HCT116 (cell line): ENCODE measurements around the gene TTC33. TPM values are rescaled to one million over a fixed set of nuclear protein-coding genes. Genes with fewer than 3 reads are reported as not detected.

Experiments
- ATAC-seq: fragments of 200-7000 bp; cut with Tn5 transposase; 2 replicates; pipeline ENCODE4 v1.9.1; 2020; ENCODE audit warnings: mild to moderate bottlenecking, moderate library complexity
- BruUV-seq: library from RNA; stranded (reverse); fragments of 400-500 nt; replicated peaks from 2 replicates; lab custom pipeline; 2021; lab: Mats Ljungman, UMichigan
- CTCF ChIA-PET: fragments of 300-600 bp; sonication (Branson Sonifier 250); formaldehyde crosslinking; loops from one replicate; lab custom pipeline; 2021; ENCODE audit warnings: antibody characterized with exemption; lab: Charles Lee
- POLR2A ChIA-PET: fragments of 300-600, 350-600 bp; sonication (Branson Sonifier 250); formaldehyde crosslinking; loops from one replicate; lab custom pipeline; 2021; ENCODE audit warnings: antibody characterized with exemption; lab: Charles Lee
- RAD21 ChIA-PET, 2 experiments: fragments of 300-600 bp; sonication (Branson Sonifier 250); formaldehyde crosslinking; loops; one replicate each; lab custom pipeline; 2023; ENCODE audit warnings: low total read pairs in 2 of 2; ENCODE audit not compliant: uncharacterized antibody in 2 of 2, unreplicated experiment in 2 of 2, low non-redundant PET in 1 of 2; lab: Charles Lee
- DNase-seq: peaks from one replicate; pipeline ENCODE4 v3.0.0-alpha.2; 2010; ENCODE audit warnings: low read depth, low spot score
- H2AFZ ChIP-seq: fragments of 200-600 bp; shearing (Covaris generic), sonication (generic); 2 replicates; pipeline ENCODE4 v1.6.1; 2017; ENCODE audit warnings: low read depth, mixed run types, mixed read lengths, antibody characterized with exemption, low read length; ENCODE audit not compliant: poor library complexity, severe bottlenecking
- H3K27ac ChIP-seq: 2 replicates; pipeline ENCODE4 v1.5.1; 2012; ENCODE audit warnings: low read depth, low read length
- H3K27me3 ChIP-seq: fragments of 200-600 bp; sonication (generic); 2 replicates; pipeline ENCODE4 v1.6.1; 2016; ENCODE audit warnings: mixed run types, low read length, mixed read lengths; ENCODE audit not compliant: insufficient read depth
- H3K36me3 ChIP-seq, 2 experiments: fragments of 200-500 bp in 1 of 2; fragments of 200-600 bp in 1 of 2; sonication (Bioruptor generic) in 1 of 2; sonication (generic) in 1 of 2; 2 replicates each; pipeline versions ENCODE4 v1.5.1 to v1.6.1; 2014 to 2016; ENCODE audit warnings: low read length in 2 of 2, inconsistent platforms in 1 of 2, mixed read lengths in 1 of 2, mixed run types in 1 of 2; ENCODE audit not compliant: insufficient read depth in 2 of 2, control insufficient read depth in 1 of 2
- H3K4me1 ChIP-seq, 2 experiments: fragments of 200-600 bp in 1 of 2; sonication (generic) in 1 of 2; 2 replicates each; pipeline versions ENCODE4 v1.5.1 to v1.6.1; 2012 to 2017; ENCODE audit warnings: low read length in 2 of 2, inconsistent platforms in 1 of 2, mild to moderate bottlenecking in 1 of 2, mixed read lengths in 1 of 2, mixed run types in 1 of 2, moderate library complexity in 1 of 2; ENCODE audit not compliant: insufficient read depth in 2 of 2, control insufficient read depth in 1 of 2
- H3K4me2 ChIP-seq: fragments of 200-600 bp; sonication (generic); 2 replicates; pipeline ENCODE4 v1.6.1; 2017; ENCODE audit warnings: mixed run types, low read length, mixed read lengths
- H3K4me3 ChIP-seq, 2 experiments: fragments of 200-600 bp in 1 of 2; sonication (generic) in 1 of 2; replicated peaks in 1 of 2; 2 replicates each; pipeline ENCODE4 v1.5.1; 2011 to 2016; ENCODE audit warnings: low read length in 2 of 2, control low read depth in 1 of 2, low read depth in 1 of 2, mild to moderate bottlenecking in 1 of 2, mixed read lengths in 1 of 2, mixed run types in 1 of 2
- H3K79me2 ChIP-seq: fragments of 200-600 bp; sonication (generic); 2 replicates; pipeline ENCODE4 v1.6.1; 2017; ENCODE audit warnings: mild to moderate bottlenecking, mixed run types, low read length, moderate library complexity, mixed read lengths; ENCODE audit not compliant: insufficient read depth
- H3K9ac ChIP-seq: fragments of 200-600 bp; sonication (generic); 2 replicates; pipeline ENCODE4 v1.6.1; 2016; ENCODE audit warnings: low read length, mixed read lengths
- H3K9me2 ChIP-seq: fragments of 200-600 bp; sonication (generic), shearing (Covaris generic); 2 replicates; pipeline ENCODE4 v1.6.1; 2017; ENCODE audit warnings: mixed run types, mild to moderate bottlenecking, moderate library complexity; ENCODE audit not compliant: insufficient read depth
- H3K9me3 ChIP-seq, 2 experiments: fragments of 200-500 bp in 1 of 2; fragments of 200-600 bp in 1 of 2; sonication (Bioruptor generic) in 1 of 2; sonication (generic) in 1 of 2; 2 replicates each; pipeline ENCODE4 v1.6.1; 2014 to 2017; ENCODE audit warnings: low read length in 2 of 2, mixed read lengths in 2 of 2, inconsistent platforms in 1 of 2, low read depth in 1 of 2, mild to moderate bottlenecking in 1 of 2, mixed run types in 1 of 2, moderate library complexity in 1 of 2; ENCODE audit not compliant: control insufficient read depth in 1 of 2, insufficient read depth in 1 of 2
- H4K20me1 ChIP-seq: fragments of 200-600 bp; sonication (generic), shearing (Covaris generic); 2 replicates; pipeline ENCODE4 v1.6.1; 2017; ENCODE audit warnings: mixed run types, mild to moderate bottlenecking, moderate library complexity; ENCODE audit not compliant: insufficient read depth
- CBX3 ChIP-seq: IDR thresholded peaks from 2 replicates; pipeline ENCODE4 v1.6.1; 2012; ENCODE audit warnings: low read depth
- CEBPB ChIP-seq: IDR thresholded peaks from 2 replicates; pipeline ENCODE4 v1.6.1; 2012; ENCODE audit warnings: low read depth
- EGR1 ChIP-seq: IDR thresholded peaks from 2 replicates; pipeline ENCODE4 v1.6.1; 2012; ENCODE audit warnings: low read depth
- ELF1 ChIP-seq: IDR thresholded peaks from 2 replicates; pipeline ENCODE4 v1.6.1; 2012; ENCODE audit warnings: low read depth, borderline replicate concordance
- EZH2phosphoT487 ChIP-seq: fragments of 200-600 bp; IDR thresholded peaks from 2 replicates; pipeline ENCODE4 v1.6.1; 2018; ENCODE audit warnings: antibody characterized with exemption, borderline replicate concordance
- FOSL1 ChIP-seq: IDR thresholded peaks from 2 replicates; pipeline ENCODE4 v1.6.1; 2012; ENCODE audit warnings: low read depth
- MAX ChIP-seq: IDR thresholded peaks from 2 replicates; pipeline ENCODE4 v1.6.1; 2012
- POLR2AphosphoS5 ChIP-seq: IDR thresholded peaks from 2 replicates; pipeline ENCODE4 v1.6.1; 2011; ENCODE audit warnings: mild to moderate bottlenecking, low read depth, low read length, moderate library complexity
- RAD21 ChIP-seq: IDR thresholded peaks from 2 replicates; pipeline ENCODE4 v1.6.1; 2012; ENCODE audit warnings: low read depth, mild to moderate bottlenecking
- SIN3A ChIP-seq: IDR thresholded peaks from 2 replicates; pipeline ENCODE4 v1.6.1; 2012; ENCODE audit warnings: low read depth
- SP1 ChIP-seq: IDR thresholded peaks from 2 replicates; pipeline ENCODE4 v1.6.1; 2012; ENCODE audit warnings: low read depth
- SRF ChIP-seq: IDR thresholded peaks from 2 replicates; pipeline ENCODE4 v1.6.1; 2012; ENCODE audit warnings: low read depth
- TCF7L2 ChIP-seq: IDR thresholded peaks from 2 replicates; pipeline ENCODE4 v1.7.0; 2011; ENCODE audit warnings: borderline replicate concordance, inconsistent platforms; ENCODE audit not compliant: insufficient read depth, insufficient read length; ENCODE audit errors: extremely low read depth
- YY1 ChIP-seq: IDR thresholded peaks from 2 replicates; pipeline ENCODE4 v1.6.1; 2011; ENCODE audit warnings: low read length, low read depth, moderate library complexity, mild to moderate bottlenecking; ENCODE audit not compliant: insufficient replicate concordance; ENCODE audit errors: extremely low read depth
- ZFX ChIP-seq: fragments of 450-650 bp; IDR thresholded peaks from 2 replicates; pipeline ENCODE4 v1.6.1; 2017
- ZNF274 ChIP-seq: fragments of 200-500 bp; sonication (Bioruptor generic); IDR thresholded peaks from 2 replicates; pipeline ENCODE4 v1.6.1; 2014; ENCODE audit warnings: mild to moderate bottlenecking, low read depth, low read length, inconsistent platforms
- intact Hi-C: fragments of 100-400 bp; cut with micrococcal nuclease; formaldehyde crosslinking; loops from 2 replicates; pipeline ENCODE4 v1.10.0; 2022
- total RNA-seq: library from RNA; stranded (reverse); gene quantifications from one replicate; pipeline ENCODE4 v1.2.1, GENCODE V29; 2021; ENCODE audit not compliant: unreplicated experiment
- TF ChIP-seq, protein P1 (sequence below): IDR thresholded peaks from 2 replicates; pipeline ENCODE4 v1.6.1; 2012
- TF ChIP-seq, protein P2 (sequence below), 3 experiments: fragments of 200-600 bp in 1 of 3; sonication (generic) in 1 of 3; IDR thresholded peaks in 2 of 3; conservative IDR thresholded peaks in 1 of 3; 2 replicates each; pipeline ENCODE4 v1.5.1; 2012 to 2017; ENCODE audit warnings: low read depth in 2 of 3, low read length in 2 of 3, antibody characterized with exemption in 1 of 3, borderline replicate concordance in 1 of 3, control low read depth in 1 of 3, mild to moderate bottlenecking in 1 of 3, mixed read lengths in 1 of 3, mixed run types in 1 of 3, moderate library complexity in 1 of 3; ENCODE audit not compliant: insufficient read depth in 1 of 3

The TTC33 gene
- total RNA-seq, 1 experiment from 2014 or later, result 14.5 TPM

- Histone ChIP-seq H3K4me1 (no peaks in the 10 kb centered on the region), H2AFZ (no peak overlapping the region), H3K9me2 (no peaks in the 10 kb centered on the region), H3K9ac (no peak overlapping the region), H3K27ac (no peak overlapping the region), H3K9me3 (no peaks in the 10 kb centered on the region), H3K79me2 (no peaks in the 10 kb centered on the region), H3K36me3 (no peaks in the 10 kb centered on the region), H3K4me3 (no peak overlapping the region), H3K4me2 (no peak overlapping the region), H4K20me1 (no peaks in the 10 kb centered on the region), H3K27me3 (no peaks in the 10 kb centered on the region)
- no TSS peak for BruUV-seq
- DNase-seq, result no peak
- RAD21 ChIA-PET, result no interaction called here
- TF ChIP-seq TCF7L2 (no peak), FOSL1 (no peak), EZH2phosphoT487 (no peak), ZFX (no peak), YY1 (no peak), SRF (no peak), CEBPB (no peak), RAD21 (no peak), SIN3A (no peak), ZNF274 (no peak), MAX (no peak), SP1 (no peak), ELF1 (no peak), POLR2AphosphoS5 (no peak), EGR1 (no peak), CBX3 (no peak)
- TF ChIP-seq, protein P1, sequence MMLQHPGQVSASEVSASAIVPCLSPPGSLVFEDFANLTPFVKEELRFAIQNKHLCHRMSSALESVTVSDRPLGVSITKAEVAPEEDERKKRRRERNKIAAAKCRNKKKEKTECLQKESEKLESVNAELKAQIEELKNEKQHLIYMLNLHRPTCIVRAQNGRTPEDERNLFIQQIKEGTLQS, result no peak
- TF ChIP-seq, protein P2, sequence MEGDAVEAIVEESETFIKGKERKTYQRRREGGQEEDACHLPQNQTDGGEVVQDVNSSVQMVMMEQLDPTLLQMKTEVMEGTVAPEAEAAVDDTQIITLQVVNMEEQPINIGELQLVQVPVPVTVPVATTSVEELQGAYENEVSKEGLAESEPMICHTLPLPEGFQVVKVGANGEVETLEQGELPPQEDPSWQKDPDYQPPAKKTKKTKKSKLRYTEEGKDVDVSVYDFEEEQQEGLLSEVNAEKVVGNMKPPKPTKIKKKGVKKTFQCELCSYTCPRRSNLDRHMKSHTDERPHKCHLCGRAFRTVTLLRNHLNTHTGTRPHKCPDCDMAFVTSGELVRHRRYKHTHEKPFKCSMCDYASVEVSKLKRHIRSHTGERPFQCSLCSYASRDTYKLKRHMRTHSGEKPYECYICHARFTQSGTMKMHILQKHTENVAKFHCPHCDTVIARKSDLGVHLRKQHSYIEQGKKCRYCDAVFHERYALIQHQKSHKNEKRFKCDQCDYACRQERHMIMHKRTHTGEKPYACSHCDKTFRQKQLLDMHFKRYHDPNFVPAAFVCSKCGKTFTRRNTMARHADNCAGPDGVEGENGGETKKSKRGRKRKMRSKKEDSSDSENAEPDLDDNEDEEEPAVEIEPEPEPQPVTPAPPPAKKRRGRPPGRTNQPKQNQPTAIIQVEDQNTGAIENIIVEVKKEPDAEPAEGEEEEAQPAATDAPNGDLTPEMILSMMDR (IDR thresholded peaks at IDR 0.05 in 2 of 3, conservative IDR thresholded peaks at IDR 0.05 in 1 of 3; ENCODE audit: borderline replicate concordance in 1 of 3, insufficient read depth in 1 of 3, low read depth in 2 of 3, low read length in 2 of 3), result no peak
- intact Hi-C loops, result no loop called here
- CTCF ChIA-PET, result no interaction called here
- POLR2A ChIA-PET, result no interaction called here
- no peak for ATAC-seq
Observed at GRCh38 chr5:40492056-40492455, 263.7 kb downstream of the TTC33 start.
